Nucleus accumbens (tissue), 56 donors: Measurements from ENCODE around the gene MRGPRG.

Experiments used
- DNase-seq, 56 donors: peaks; one replicate each; lab custom pipeline; 2025; lab: John Stamatoyannopoulos, UW

The MRGPRG gene

GRCh38 chr11:3197044-3197695, 21.4 kb downstream of the MRGPRG start:
- DNase-seq, result no peak

GRCh38 chr11:3196161-3197043, 22.2 kb downstream of the MRGPRG start:
- DNase-seq, result no peak

GRCh38 chr11:3195251-3196160, 23.1 kb downstream of the MRGPRG start:
- DNase-seq, result no peak

- DNase-seq, result no peak
Measured at GRCh38 chr11:3194016-3194816, 24.4 kb downstream of the MRGPRG start.

GRCh38 chr11:3193373-3194015, 25.1 kb downstream of the MRGPRG start:
- DNase-seq, result no peak

GRCh38 chr11:3192511-3193372, 25.9 kb downstream of the MRGPRG start:
- no peak for DNase-seq

- no peak for DNase-seq
Measured at GRCh38 chr11:3191586-3192324, 26.9 kb downstream of the MRGPRG start.

GRCh38 chr11:3190600-3190999, 28.0 kb downstream of the MRGPRG start:
- DNase-seq, result no peak

GRCh38 chr11:3189886-3190583, 28.6 kb downstream of the MRGPRG start:
- no peak for DNase-seq

GRCh38 chr11:3189196-3189843, 29.3 kb downstream of the MRGPRG start:
- DNase-seq, result no peak

GRCh38 chr11:3188496-3189195, 30.0 kb downstream of the MRGPRG start:
- DNase-seq, result no peak

- DNase-seq, result no peak
Measured at GRCh38 chr11:3186166-3186953, 32.3 kb downstream of the MRGPRG start.

- no peak for DNase-seq
Measured at GRCh38 chr11:3184732-3185347, 33.8 kb downstream of the MRGPRG start.

GRCh38 chr11:3183523-3183922, 35.1 kb downstream of the MRGPRG start:
- no peak for DNase-seq

- no peak for DNase-seq
Measured at GRCh38 chr11:3182462-3182852, 36.2 kb downstream of the MRGPRG start.
